ENCODE data around the gene EFHD2.
"Not testable (repeated sequence)": the region's sequence is repeated elsewhere in the genome, so short reads cannot be mapped to it uniquely, and the experiment has no call there.

The EFHD2 gene

GRCh38 chr1:15431571-15431948 is 21.9 kb downstream of the EFHD2 start:
- H3K36me3 ChIP-seq (ENCODE audit: control insufficient read depth in 1 of 2, insufficient read depth in 2 of 2, low read length in 2 of 2) = peaks cover 3 to 10% of the 10 kb centered on the region in 2 experiments
- H3K4me3 ChIP-seq (ENCODE audit: low read depth, low read length) = no peak overlapping the region
- H4K12ac ChIP-seq (ENCODE audit: low read depth, low read length) = no peak overlapping the region
- peaks cover 0 to 3% of the 10 kb centered on the region in 2 experiments for H3K4me1 ChIP-seq (ENCODE audit: control insufficient read depth in 1 of 2, insufficient read depth in 2 of 2, low read length in 2 of 2)
- H2BK120ac ChIP-seq (ENCODE audit: insufficient read depth, low read length, poor library complexity) = no peak overlapping the region
- H2BK12ac ChIP-seq (ENCODE audit: low read length) = no peak overlapping the region
- no peak overlapping the region for H2BK5ac ChIP-seq (ENCODE audit: low read depth, low read length, poor library complexity)
- H2AK5ac ChIP-seq (ENCODE audit: low read length) = no peak overlapping the region
- H4K8ac ChIP-seq (ENCODE audit: low read depth, low read length) = no peak overlapping the region
- no peak for DNase-seq
- no peaks in the 10 kb centered on the region for H3K27me3 ChIP-seq (ENCODE audit: insufficient read depth, low read length)
- no peak overlapping the region for H3K9ac ChIP-seq (ENCODE audit: low read length)
- no peak overlapping the region for H3K4ac ChIP-seq (ENCODE audit: low read depth, low read length)
- no peak overlapping the region for H3K14ac ChIP-seq (ENCODE audit: low read length)
- no peak overlapping the region for H3K23ac ChIP-seq (ENCODE audit: low read length)
- H3K27ac ChIP-seq (ENCODE audit: low read depth, low read length) = no peak overlapping the region
- H3K9me3 ChIP-seq (ENCODE audit: insufficient read depth, low read depth, low read length) = peaks cover 3% of the 10 kb centered on the region
- no CpG with 5 or more reads among the region's 4 CpGs for WGBS (ENCODE audit: extremely low coverage, insufficient coverage, insufficient read length)
- no peak overlapping the region for H4K91ac ChIP-seq (ENCODE audit: low read depth, low read length)
- H3K79me1 ChIP-seq (ENCODE audit: low read length) = no peaks in the 10 kb centered on the region
- H3K4me2 ChIP-seq (ENCODE audit: low read length) = no peak overlapping the region
- H3K79me2 ChIP-seq (ENCODE audit: control insufficient read depth, insufficient read depth, low read length, poor library complexity) = no peaks in the 10 kb centered on the region
- no peak overlapping the region for H3K18ac ChIP-seq (ENCODE audit: low read length)
- no peak overlapping the region for H2AFZ ChIP-seq (ENCODE audit: insufficient read depth, low read length, poor library complexity)

- H2BK120ac ChIP-seq (ENCODE audit: insufficient read depth, low read length, poor library complexity) = no peak overlapping the region
- no peak overlapping the region for H3K4ac ChIP-seq (ENCODE audit: low read depth, low read length)
- H3K4me2 ChIP-seq (ENCODE audit: low read length) = no peak overlapping the region
- no peak overlapping the region for H2AFZ ChIP-seq (ENCODE audit: insufficient read depth, low read length, poor library complexity)
- no CpG with 5 or more reads among the region's 9 CpGs for WGBS (ENCODE audit: extremely low coverage, insufficient coverage, insufficient read length)
- no peak overlapping the region for H4K12ac ChIP-seq (ENCODE audit: low read depth, low read length)
- no peak overlapping the region for H2AK5ac ChIP-seq (ENCODE audit: low read length)
- peaks cover 3% of the 10 kb centered on the region in 2 experiments for H3K36me3 ChIP-seq (ENCODE audit: control insufficient read depth in 1 of 2, insufficient read depth in 2 of 2, low read length in 2 of 2)
- no peak overlapping the region for H4K91ac ChIP-seq (ENCODE audit: low read depth, low read length)
- H4K8ac ChIP-seq (ENCODE audit: low read depth, low read length) = no peak overlapping the region
- H3K23ac ChIP-seq (ENCODE audit: low read length) = no peak overlapping the region
- H3K4me3 ChIP-seq (ENCODE audit: low read depth, low read length) = no peak overlapping the region
- no peak overlapping the region for H3K27ac ChIP-seq (ENCODE audit: low read depth, low read length)
- no peak overlapping the region for H3K9ac ChIP-seq (ENCODE audit: low read length)
- DNase-seq = no peak
- no peaks in the 10 kb centered on the region for H3K27me3 ChIP-seq (ENCODE audit: insufficient read depth, low read length)
- H3K79me1 ChIP-seq (ENCODE audit: low read length) = no peaks in the 10 kb centered on the region
- H3K4me1 ChIP-seq (ENCODE audit: control insufficient read depth in 1 of 2, insufficient read depth in 2 of 2, low read length in 2 of 2) = peaks cover 0 to 3% of the 10 kb centered on the region in 2 experiments
- no peaks in the 10 kb centered on the region for H3K79me2 ChIP-seq (ENCODE audit: control insufficient read depth, insufficient read depth, low read length, poor library complexity)
- H2BK12ac ChIP-seq (ENCODE audit: low read length) = no peak overlapping the region
- no peak overlapping the region for H2BK5ac ChIP-seq (ENCODE audit: low read depth, low read length, poor library complexity)
- H3K9me3 ChIP-seq (ENCODE audit: insufficient read depth, low read depth, low read length) = peaks cover 3% of the 10 kb centered on the region
- H3K18ac ChIP-seq (ENCODE audit: low read length) = no peak overlapping the region
- no peak overlapping the region for H3K14ac ChIP-seq (ENCODE audit: low read length)
Observed at GRCh38 chr1:15432324-15432723, 22.6 kb downstream of the EFHD2 start.

- Histone ChIP-seq H3K9ac (ENCODE audit: low read length) (no peak overlapping the region), H2BK12ac (ENCODE audit: low read length) (no peak overlapping the region), H4K8ac (ENCODE audit: low read depth, low read length) (no peak overlapping the region), H2BK5ac (ENCODE audit: low read depth, low read length, poor library complexity) (no peak overlapping the region), H3K27me3 (ENCODE audit: insufficient read depth, low read length) (no peaks in the 10 kb centered on the region), H2AK5ac (ENCODE audit: low read length) (no peak overlapping the region), H3K4ac (ENCODE audit: low read depth, low read length) (no peak overlapping the region), H3K9me3 (ENCODE audit: insufficient read depth, low read depth, low read length) (peaks cover 3% of the 10 kb centered on the region), H2AFZ (ENCODE audit: insufficient read depth, low read length, poor library complexity) (no peak overlapping the region), H3K4me3 (ENCODE audit: low read depth, low read length) (no peak overlapping the region), H4K91ac (ENCODE audit: low read depth, low read length) (no peak overlapping the region), H3K4me1 (ENCODE audit: control insufficient read depth in 1 of 2, insufficient read depth in 2 of 2, low read length in 2 of 2) (peaks cover 0 to 3% of the 10 kb centered on the region in 2 experiments), H3K79me1 (ENCODE audit: low read length) (no peaks in the 10 kb centered on the region), H3K79me2 (ENCODE audit: control insufficient read depth, insufficient read depth, low read length, poor library complexity) (no peaks in the 10 kb centered on the region), H3K4me2 (ENCODE audit: low read length) (no peak overlapping the region), H3K18ac (ENCODE audit: low read length) (no peak overlapping the region), H3K36me3 (ENCODE audit: control insufficient read depth in 1 of 2, insufficient read depth in 2 of 2, low read length in 2 of 2) (peaks cover 2 to 3% of the 10 kb centered on the region in 2 experiments), H3K27ac (ENCODE audit: low read depth, low read length) (no peak overlapping the region), H3K23ac (ENCODE audit: low read length) (no peak overlapping the region), H4K12ac (ENCODE audit: low read depth, low read length) (no peak overlapping the region), H3K14ac (ENCODE audit: low read length) (no peak overlapping the region), H2BK120ac (ENCODE audit: insufficient read depth, low read length, poor library complexity) (no peak overlapping the region)
- WGBS (ENCODE audit: extremely low coverage, insufficient coverage, insufficient read length) = no CpG with 5 or more reads among the region's 9 CpGs
- DNase-seq = no peak
Observed at GRCh38 chr1:15433471-15433870, 23.8 kb downstream of the EFHD2 start.

GRCh38 chr1:15434739-15435138 is 25.1 kb downstream of the EFHD2 start:
- H2BK5ac ChIP-seq (ENCODE audit: low read depth, low read length, poor library complexity); H4K8ac ChIP-seq (ENCODE audit: low read depth, low read length); H3K27me3 ChIP-seq (ENCODE audit: insufficient read depth, low read length); H3K27ac ChIP-seq (ENCODE audit: low read depth, low read length); H3K79me1 ChIP-seq (ENCODE audit: low read length); H3K23ac ChIP-seq (ENCODE audit: low read length); H4K91ac ChIP-seq (ENCODE audit: low read depth, low read length); H3K9ac ChIP-seq (ENCODE audit: low read length); H3K18ac ChIP-seq (ENCODE audit: low read length); H2AK5ac ChIP-seq (ENCODE audit: low read length); H3K36me3 ChIP-seq (ENCODE audit: control insufficient read depth in 1 of 2, insufficient read depth in 2 of 2, low read length in 2 of 2); H3K4me2 ChIP-seq (ENCODE audit: low read length); H2BK120ac ChIP-seq (ENCODE audit: insufficient read depth, low read length, poor library complexity); H3K4me1 ChIP-seq (ENCODE audit: control insufficient read depth in 1 of 2, insufficient read depth in 2 of 2, low read length in 2 of 2); H3K14ac ChIP-seq (ENCODE audit: low read length); H2BK12ac ChIP-seq (ENCODE audit: low read length); H3K9me3 ChIP-seq (ENCODE audit: insufficient read depth, low read depth, low read length); H3K4me3 ChIP-seq (ENCODE audit: low read depth, low read length); H2AFZ ChIP-seq (ENCODE audit: insufficient read depth, low read length, poor library complexity); H4K12ac ChIP-seq (ENCODE audit: low read depth, low read length); H3K79me2 ChIP-seq (ENCODE audit: control insufficient read depth, insufficient read depth, low read length, poor library complexity); H3K4ac ChIP-seq (ENCODE audit: low read depth, low read length): not testable (repeated sequence)
- no CpG with 5 or more reads among the region's 8 CpGs for WGBS (ENCODE audit: extremely low coverage, insufficient coverage, insufficient read length)
- peak in 1 of 2 donors; percentile 45 for DNase-seq
